Activated naive CD4-positive, alpha-beta T cell treated with anti-CD3 and anti-CD28 coated beads, Interleukin-2, amount 10 ng/mL, durations not matched to agents 7 days and 5 days (primary cell): ENCODE data around the gene PRDM11.

Source experiments
- CTCF ChIA-PET: fragments of 350-600 bp; sonication (Branson Sonifier 250); formaldehyde crosslinking; loops from one replicate; lab custom pipeline; 2021; ENCODE audit warnings: antibody characterized with exemption; lab: Charles Lee
- DNase-seq: peaks from one replicate; pipeline ENCODE4 v3.0.0-alpha.2; 2020
- H3K27ac Mint-ChIP-seq: one replicate; pipeline ENCODE4 v1.8.0; 2021; ENCODE audit warnings: mild to moderate bottlenecking, moderate library complexity, mixed read lengths
- H3K27me3 Mint-ChIP-seq: one replicate; pipeline ENCODE4 v1.8.0; 2021; ENCODE audit warnings: mild to moderate bottlenecking, mixed read lengths
- H3K36me3 Mint-ChIP-seq: one replicate; pipeline ENCODE4 v1.8.0; 2021; ENCODE audit warnings: mixed read lengths
- H3K4me1 Mint-ChIP-seq: one replicate; pipeline ENCODE4 v1.8.0; 2021; ENCODE audit warnings: mixed read lengths
- H3K4me3 Mint-ChIP-seq: one replicate; pipeline ENCODE4 v1.8.0; 2021; ENCODE audit warnings: mild to moderate bottlenecking, moderate library complexity, mixed read lengths
- H3K9me3 Mint-ChIP-seq: one replicate; pipeline ENCODE4 v1.8.0; 2021; ENCODE audit warnings: mixed read lengths

Gene PRDM11

GRCh38 chr11:45278714-45279113, 132.3 kb downstream of the PRDM11 start:
- no peak overlapping the region for H3K4me3 Mint-ChIP-seq
- no peak overlapping the region for H3K27ac Mint-ChIP-seq
- CTCF ChIA-PET: no interaction called here
- no peak for DNase-seq
- peaks cover 16% of the 10 kb centered on the region for H3K27me3 Mint-ChIP-seq
- peaks cover 2% of the 10 kb centered on the region for H3K9me3 Mint-ChIP-seq
- no peaks in the 10 kb centered on the region for H3K4me1 Mint-ChIP-seq
- no peaks in the 10 kb centered on the region for H3K36me3 Mint-ChIP-seq

- CTCF ChIA-PET: no interaction called here
- no peaks in the 10 kb centered on the region for H3K4me1 Mint-ChIP-seq
- H3K27me3 Mint-ChIP-seq: peaks cover 25% of the 10 kb centered on the region
- peaks cover 2% of the 10 kb centered on the region for H3K9me3 Mint-ChIP-seq
- H3K4me3 Mint-ChIP-seq: no peak overlapping the region
- H3K27ac Mint-ChIP-seq: no peak overlapping the region
- no peak for DNase-seq
- H3K36me3 Mint-ChIP-seq: no peaks in the 10 kb centered on the region
Measured at GRCh38 chr11:45279645-45280044, 133.2 kb downstream of the PRDM11 start.

GRCh38 chr11:45280449-45280848, 134.0 kb downstream of the PRDM11 start:
- CTCF ChIA-PET: no interaction called here
- Mint-ChIP-seq H3K36me3 (no peaks in the 10 kb centered on the region), H3K4me3 (no peak overlapping the region), H3K27ac (no peak overlapping the region), H3K9me3 (peaks cover 2% of the 10 kb centered on the region), H3K4me1 (no peaks in the 10 kb centered on the region), H3K27me3 (peaks cover 33% of the 10 kb centered on the region)
- no peak for DNase-seq

- H3K27ac Mint-ChIP-seq: no peak overlapping the region
- H3K36me3 Mint-ChIP-seq: no peaks in the 10 kb centered on the region
- H3K4me3 Mint-ChIP-seq: no peak overlapping the region
- peaks cover 50% of the 10 kb centered on the region for H3K27me3 Mint-ChIP-seq
- no peaks in the 10 kb centered on the region for H3K4me1 Mint-ChIP-seq
- no peak for DNase-seq
- CTCF ChIA-PET: interaction anchor here (0.9 kb wide), 1 partner anchor 9 kb away, joined by 4 read pairs; no protein-coding TSS in a partner anchor
- H3K9me3 Mint-ChIP-seq: peaks cover 2% of the 10 kb centered on the region
Measured at GRCh38 chr11:45282081-45282480, 135.6 kb downstream of the PRDM11 start.
